OCI-LY1 (cell line): ENCODE data around the gene PCNX2.
"Not testable (repeated sequence)": the region's sequence is repeated elsewhere in the genome, so short reads cannot be mapped to it uniquely, and the experiment has no call there.

Experiments used
- H2AFZ ChIP-seq: fragments of 200-600 bp; sonication (generic), shearing (Covaris generic); 2 replicates; pipeline ENCODE4 v1.6.0; 2014; ENCODE audit warnings: antibody characterized with exemption, mild to moderate bottlenecking, low read length
- H3F3A ChIP-seq: fragments of 200-600 bp; sonication (generic), shearing (Covaris generic); 2 replicates; pipeline ENCODE4 v1.6.0; 2014; ENCODE audit warnings: mild to moderate bottlenecking, antibody characterized with exemption, low read length, moderate library complexity; ENCODE audit not compliant: insufficient read depth
- H3K27ac ChIP-seq: fragments of 200-600 bp; sonication (generic); 2 replicates; pipeline ENCODE4 v1.5.1; 2014; ENCODE audit warnings: low read length, mixed run types, mild to moderate bottlenecking, low read depth; ENCODE audit not compliant: poor library complexity, severe bottlenecking
- H3K27me3 ChIP-seq: fragments of 200-600 bp; sonication (generic); 2 replicates; pipeline ENCODE4 v1.6.0; 2014; ENCODE audit warnings: antibody characterized with exemption, mild to moderate bottlenecking, low read length, moderate library complexity; ENCODE audit not compliant: insufficient read depth
- H3K36me3 ChIP-seq: fragments of 200-600 bp; sonication (generic); 2 replicates; pipeline ENCODE4 v1.6.1; 2014; ENCODE audit warnings: mild to moderate bottlenecking, antibody characterized with exemption, low read length, moderate library complexity, mixed read lengths; ENCODE audit not compliant: insufficient read depth
- H3K4me1 ChIP-seq: fragments of 200-600 bp; sonication (generic); 2 replicates; pipeline ENCODE4 v1.5.1; 2014; ENCODE audit warnings: mild to moderate bottlenecking, low read length, moderate library complexity; ENCODE audit not compliant: insufficient read depth, severe bottlenecking
- H3K4me2 ChIP-seq: fragments of 200-600 bp; sonication (generic), shearing (Covaris generic); 2 replicates; pipeline ENCODE4 v1.6.1; 2014; ENCODE audit warnings: low read length
- H3K4me3 ChIP-seq: fragments of 200-600 bp; sonication (generic); 2 replicates; pipeline ENCODE4 v1.5.1; 2014; ENCODE audit warnings: low read length, low read depth, mild to moderate bottlenecking, mixed read lengths; ENCODE audit not compliant: poor library complexity, severe bottlenecking
- H3K79me2 ChIP-seq: fragments of 200-600 bp; shearing (Covaris generic); 2 replicates; pipeline ENCODE4 v1.6.1; 2016; ENCODE audit warnings: mixed run types, low read length, mixed read lengths; ENCODE audit not compliant: insufficient read depth
- H3K9ac ChIP-seq: fragments of 200-600 bp; sonication (generic), shearing (Covaris generic); 2 replicates; pipeline ENCODE4 v1.6.1; 2014; ENCODE audit warnings: mild to moderate bottlenecking, low read length, mixed read lengths
- H3K9me2 ChIP-seq: fragments of 200-600 bp; sonication (generic), shearing (Covaris generic); 2 replicates; pipeline ENCODE4 v1.6.1; 2014; ENCODE audit warnings: low read depth, mild to moderate bottlenecking, low read length, mixed read lengths
- H3K9me3 ChIP-seq: fragments of 200-600 bp; shearing (Covaris generic); 2 replicates; pipeline ENCODE4 v1.6.1; 2014; ENCODE audit warnings: low read length, mixed read lengths
- H4K20me1 ChIP-seq: fragments of 200-600 bp; sonication (generic), shearing (Covaris generic); 2 replicates; pipeline ENCODE4 v1.6.0; 2016; ENCODE audit warnings: mild to moderate bottlenecking, low read length; ENCODE audit not compliant: insufficient read depth
- EZH2 ChIP-seq: fragments of 200-600 bp; sonication (generic), shearing (Covaris generic); IDR thresholded peaks from 2 replicates; pipeline ENCODE4 v1.8.0; 2017; ENCODE audit warnings: borderline replicate concordance, mixed run types, mild to moderate bottlenecking, antibody characterized with exemption, low read length, moderate library complexity, mixed read lengths
- TF ChIP-seq, protein P1 (sequence below): fragments of 200-600 bp; sonication (generic), shearing (Covaris generic); IDR thresholded peaks from 2 replicates; pipeline ENCODE4 v1.5.1; 2017; ENCODE audit warnings: mild to moderate bottlenecking, antibody characterized with exemption, low read length, moderate library complexity, mixed read lengths

PCNX2 gene

DNA sequence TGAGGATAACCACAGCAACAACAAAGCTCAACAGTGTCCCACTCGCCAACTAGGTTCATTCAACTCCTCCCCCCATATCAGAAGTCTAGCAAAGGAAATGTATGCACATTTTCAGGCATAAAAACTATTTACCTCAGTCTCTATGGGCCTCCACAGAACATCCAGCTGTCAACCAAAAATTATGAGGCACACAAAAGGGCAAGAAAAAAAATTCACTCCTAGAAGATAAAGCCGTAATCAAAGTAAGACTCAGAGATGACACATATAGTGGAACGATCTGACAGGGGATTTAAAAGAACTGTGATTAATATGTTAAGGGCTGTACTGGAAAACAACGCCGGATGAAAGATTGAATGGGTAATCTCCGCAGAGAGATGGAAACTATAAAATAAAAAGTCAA, 186.4 kb downstream of the PCNX2 start:
- H3K4me2 ChIP-seq, result no peak overlapping the region
- H2AFZ ChIP-seq, result no peak overlapping the region
- no peak overlapping the region for H3K4me3 ChIP-seq
- no peaks in the 10 kb centered on the region for H3K9me3 ChIP-seq
- H3K9me2 ChIP-seq, result no peaks in the 10 kb centered on the region
- H3K79me2 ChIP-seq, result no peaks in the 10 kb centered on the region
- no peak overlapping the region for H3K27ac ChIP-seq
- TF ChIP-seq, protein P1, sequence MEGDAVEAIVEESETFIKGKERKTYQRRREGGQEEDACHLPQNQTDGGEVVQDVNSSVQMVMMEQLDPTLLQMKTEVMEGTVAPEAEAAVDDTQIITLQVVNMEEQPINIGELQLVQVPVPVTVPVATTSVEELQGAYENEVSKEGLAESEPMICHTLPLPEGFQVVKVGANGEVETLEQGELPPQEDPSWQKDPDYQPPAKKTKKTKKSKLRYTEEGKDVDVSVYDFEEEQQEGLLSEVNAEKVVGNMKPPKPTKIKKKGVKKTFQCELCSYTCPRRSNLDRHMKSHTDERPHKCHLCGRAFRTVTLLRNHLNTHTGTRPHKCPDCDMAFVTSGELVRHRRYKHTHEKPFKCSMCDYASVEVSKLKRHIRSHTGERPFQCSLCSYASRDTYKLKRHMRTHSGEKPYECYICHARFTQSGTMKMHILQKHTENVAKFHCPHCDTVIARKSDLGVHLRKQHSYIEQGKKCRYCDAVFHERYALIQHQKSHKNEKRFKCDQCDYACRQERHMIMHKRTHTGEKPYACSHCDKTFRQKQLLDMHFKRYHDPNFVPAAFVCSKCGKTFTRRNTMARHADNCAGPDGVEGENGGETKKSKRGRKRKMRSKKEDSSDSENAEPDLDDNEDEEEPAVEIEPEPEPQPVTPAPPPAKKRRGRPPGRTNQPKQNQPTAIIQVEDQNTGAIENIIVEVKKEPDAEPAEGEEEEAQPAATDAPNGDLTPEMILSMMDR, result no peak
- no peak for TF ChIP-seq EZH2
- no peaks in the 10 kb centered on the region for H3K36me3 ChIP-seq
- H4K20me1 ChIP-seq, result no peaks in the 10 kb centered on the region
- peaks cover 8% of the 10 kb centered on the region for H3K4me1 ChIP-seq
- no peaks in the 10 kb centered on the region for H3F3A ChIP-seq
- no peaks in the 10 kb centered on the region for H3K27me3 ChIP-seq
- no peak overlapping the region for H3K9ac ChIP-seq

DNA sequence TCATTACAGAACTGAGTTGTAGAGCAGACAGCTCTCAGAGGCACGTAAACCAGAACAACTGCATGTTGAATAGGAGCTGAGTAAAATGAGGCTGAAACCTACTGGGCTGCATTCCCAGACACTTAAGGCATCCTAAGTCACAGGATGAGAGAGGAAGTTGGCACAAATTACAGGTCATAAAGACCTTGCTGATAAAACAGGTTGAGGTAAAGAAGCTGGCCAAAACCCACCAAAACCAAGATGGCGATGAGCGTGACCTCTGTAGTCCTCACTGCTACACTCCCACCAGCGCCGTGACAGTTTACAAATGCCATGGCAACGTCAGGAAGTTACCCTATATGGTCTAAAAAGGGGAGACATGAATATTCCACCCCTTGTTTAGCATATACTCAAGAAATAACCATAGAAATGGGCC, 187.8 kb downstream of the PCNX2 start:
- not testable (repeated sequence) for H3K79me2 ChIP-seq, H3K36me3 ChIP-seq, H3K27ac ChIP-seq, H3K9me2 ChIP-seq, H3K4me2 ChIP-seq, H3K4me1 ChIP-seq, H3K4me3 ChIP-seq, H3K9me3 ChIP-seq, H3K9ac ChIP-seq, H3K27me3 ChIP-seq, H2AFZ ChIP-seq, H4K20me1 ChIP-seq, H3F3A ChIP-seq

DNA sequence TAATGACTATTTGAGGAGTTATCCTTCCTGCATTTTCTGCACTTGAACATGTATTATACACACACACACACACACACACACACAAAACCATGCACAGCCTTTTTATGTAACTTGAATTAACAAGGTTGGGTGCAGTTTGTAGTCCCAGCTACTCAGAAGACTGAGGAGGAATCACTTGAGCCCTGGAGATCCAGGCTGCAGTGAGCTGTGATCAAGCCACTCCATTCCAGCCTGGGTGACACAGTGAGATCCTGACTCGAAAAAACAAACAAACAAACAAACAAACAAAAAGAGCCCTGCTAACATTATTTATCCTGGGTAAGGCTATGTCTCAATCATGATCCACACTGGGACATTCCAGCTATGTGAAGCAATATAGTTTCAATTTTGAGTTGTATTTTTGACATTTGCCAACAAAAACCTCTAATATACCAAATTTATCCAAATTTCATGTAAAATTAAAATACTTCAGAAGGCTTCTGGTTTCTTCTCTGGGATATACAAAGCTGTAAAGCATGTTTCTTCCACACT, 188.3 kb downstream of the PCNX2 start:
- Histone ChIP-seq H3K9me3 (no peaks in the 10 kb centered on the region), H3K36me3 (no peaks in the 10 kb centered on the region), H3K4me1 (no peaks in the 10 kb centered on the region), H3K9me2 (no peaks in the 10 kb centered on the region), H4K20me1 (no peaks in the 10 kb centered on the region), H3F3A (no peaks in the 10 kb centered on the region), H3K79me2 (no peaks in the 10 kb centered on the region), H3K4me3 (no peak overlapping the region), H3K27me3 (no peaks in the 10 kb centered on the region), H3K4me2 (no peak overlapping the region), H2AFZ (no peak overlapping the region), H3K9ac (no peak overlapping the region), H3K27ac (no peak overlapping the region)
- TF ChIP-seq, protein P1, result no peak
- TF ChIP-seq EZH2, result no peak

DNA sequence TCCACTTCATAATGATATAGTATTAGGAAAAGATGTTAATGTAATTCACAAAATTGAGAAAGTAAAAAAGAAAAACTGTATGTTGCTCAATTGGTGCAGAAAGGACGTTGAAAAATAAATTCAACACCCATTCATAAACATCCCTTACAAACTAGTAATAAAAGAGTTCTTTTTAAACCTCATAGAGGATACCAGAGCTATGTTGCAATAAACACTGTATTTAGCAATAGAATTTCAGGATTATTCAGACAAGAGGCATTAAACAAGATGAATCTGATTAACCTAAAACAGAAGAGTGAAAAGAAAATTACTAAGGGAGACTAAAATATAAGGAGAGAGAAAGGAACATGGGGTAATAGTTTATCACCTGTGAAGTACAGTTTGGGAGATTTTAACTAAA, 190.3 kb downstream of the PCNX2 start:
- no peak overlapping the region for H2AFZ ChIP-seq
- TF ChIP-seq EZH2, result no peak
- TF ChIP-seq, protein P1, result no peak
- no peak overlapping the region for H3K9ac ChIP-seq
- no peaks in the 10 kb centered on the region for H3F3A ChIP-seq
- H3K9me3 ChIP-seq, result no peaks in the 10 kb centered on the region
- H3K4me2 ChIP-seq, result no peak overlapping the region
- no peaks in the 10 kb centered on the region for H3K4me1 ChIP-seq
- H3K36me3 ChIP-seq, result no peaks in the 10 kb centered on the region
- H3K27ac ChIP-seq, result no peak overlapping the region
- no peaks in the 10 kb centered on the region for H3K9me2 ChIP-seq
- H3K4me3 ChIP-seq, result no peak overlapping the region
- no peaks in the 10 kb centered on the region for H3K27me3 ChIP-seq
- no peaks in the 10 kb centered on the region for H4K20me1 ChIP-seq
- H3K79me2 ChIP-seq, result no peaks in the 10 kb centered on the region
